HG02610 (cell line): Measurements from ENCODE around the gene POPDC3.

Experiments
- ATAC-seq: cut with Tn5 transposase; IDR thresholded peaks from one replicate; pipeline ENCODE4 v1.9.1; 2021; ENCODE audit warnings: mild to moderate bottlenecking, moderate library complexity; ENCODE audit not compliant: unreplicated experiment

Gene POPDC3

GRCh38 chr6:105153676-105154075 is 26.1 kb downstream of the POPDC3 start:
- ATAC-seq: no peak

GRCh38 chr6:105152880-105153279 is 26.9 kb downstream of the POPDC3 start:
- ATAC-seq: no peak

GRCh38 chr6:105151644-105152043 is 28.2 kb downstream of the POPDC3 start:
- peak; percentile 46 for ATAC-seq

- ATAC-seq: no peak
Observed at GRCh38 chr6:105138141-105138540, 41.7 kb downstream of the POPDC3 start.

- no peak for ATAC-seq
Observed at GRCh38 chr6:105137388-105137787, 42.4 kb downstream of the POPDC3 start.

- ATAC-seq: peak; percentile 56
Observed at GRCh38 chr6:105136431-105137350, 43.1 kb downstream of the POPDC3 start.

- no peak for ATAC-seq
Observed at GRCh38 chr6:105135907-105136430, 43.8 kb downstream of the POPDC3 start.

GRCh38 chr6:105135056-105135455 is 44.8 kb downstream of the POPDC3 start:
- ATAC-seq: no peak

GRCh38 chr6:105122717-105123116 is 57.1 kb downstream of the POPDC3 start:
- ATAC-seq: no peak

GRCh38 chr6:105121981-105122380 is 57.8 kb downstream of the POPDC3 start:
- ATAC-seq: no peak

- no peak for ATAC-seq
Observed at GRCh38 chr6:105120570-105120969, 59.2 kb downstream of the POPDC3 start.

GRCh38 chr6:105116150-105116549 is 63.7 kb downstream of the POPDC3 start:
- no peak for ATAC-seq

GRCh38 chr6:105113422-105113821 is 66.4 kb downstream of the POPDC3 start:
- ATAC-seq: no peak

GRCh38 chr6:105112577-105112976 is 67.2 kb downstream of the POPDC3 start:
- ATAC-seq: no peak

- ATAC-seq: no peak
Observed at GRCh38 chr6:105111871-105112270, 67.9 kb downstream of the POPDC3 start.

- ATAC-seq: no peak
Observed at GRCh38 chr6:105111105-105111504, 68.7 kb downstream of the POPDC3 start.

- ATAC-seq: no peak
Observed at GRCh38 chr6:105109955-105110895, 69.6 kb downstream of the POPDC3 start.

- ATAC-seq: no peak
Observed at GRCh38 chr6:105108631-105109262, 71.1 kb downstream of the POPDC3 start.
